H1 (cell line): Measurements from ENCODE around the gene STK16. TPM values are rescaled to one million over a fixed set of nuclear protein-coding genes. Genes with fewer than 3 reads are reported as not detected.

Source experiments
- CTCF ChIA-PET: fragments of 300-600 bp; sonication (Branson Sonifier 250); formaldehyde crosslinking; loops from one replicate; lab custom pipeline; 2021; ENCODE audit not compliant: partially characterized antibody; lab: Charles Lee
- POLR2A ChIA-PET: fragments of 300-600 bp; sonication (Branson Sonifier 250); formaldehyde crosslinking; loops from one replicate; lab custom pipeline; 2021; ENCODE audit warnings: inconsistent platforms; ENCODE audit not compliant: partially characterized antibody; lab: Charles Lee
- DNase-seq, 2 experiments: peaks; one replicate each; pipeline versions ENCODE4 v3.0.0 to v3.0.0-alpha.2; 2010 to 2022; ENCODE audit warnings: low spot score in 2 of 2, low read depth in 1 of 2, mixed read lengths in 1 of 2
- FAIRE-seq: peaks from 2 replicates; lab custom pipeline; 2011; peaks lifted over from hg19 to GRCh38; lab: Jason Lieb, UNC
- H2AFZ ChIP-seq: 2 replicates; pipeline ENCODE4 v1.8.1; 2012; ENCODE audit warnings: low read length, inconsistent platforms
- H2AK5ac ChIP-seq: 2 replicates; pipeline ENCODE4 v1.6.1; 2013; ENCODE audit warnings: low read depth, low read length
- H2BK120ac ChIP-seq: replicated peaks from 2 replicates; pipeline ENCODE3; 2013; ENCODE audit warnings: low read depth, low read length, inconsistent platforms
- H2BK12ac ChIP-seq: 2 replicates; pipeline ENCODE4 v1.6.1; 2013; ENCODE audit warnings: low read depth, low read length
- H2BK15ac ChIP-seq: 2 replicates; pipeline ENCODE4 v1.6.1; 2013; ENCODE audit warnings: low read length
- H2BK20ac ChIP-seq: 2 replicates; pipeline ENCODE4 v1.6.1; 2013; ENCODE audit warnings: low read length
- H2BK5ac ChIP-seq: 2 replicates; pipeline ENCODE4 v1.6.1; 2013; ENCODE audit warnings: low read depth, low read length
- H3K14ac ChIP-seq: 2 replicates; pipeline ENCODE4 v1.6.1; 2013; ENCODE audit warnings: inconsistent platforms; ENCODE audit not compliant: insufficient read length
- H3K18ac ChIP-seq: 2 replicates; pipeline ENCODE4 v1.6.1; 2013; ENCODE audit warnings: low read length; ENCODE audit errors: extremely low read depth
- H3K23ac ChIP-seq: 2 replicates; pipeline ENCODE4 v1.6.1; 2013; ENCODE audit warnings: inconsistent platforms; ENCODE audit not compliant: insufficient read length
- H3K23me2 ChIP-seq: 2 replicates; pipeline ENCODE4 v1.6.1; 2013; ENCODE audit warnings: low read depth, low read length
- H3K27ac ChIP-seq: 2 replicates; pipeline ENCODE4 v1.6.1; 2011; ENCODE audit warnings: low read depth, low read length, inconsistent platforms
- H3K27me3 ChIP-seq, 4 experiments: replicated peaks in 1 of 4; 1 replicate in 1 of 4; 2 replicates in 3 of 4; pipeline versions ENCODE4 v1.6.1 to v1.8.1; 2011 to 2013; ENCODE audit warnings: low read length in 3 of 4, mild to moderate bottlenecking in 3 of 4, inconsistent platforms in 2 of 4, mixed read lengths in 2 of 4, moderate library complexity in 1 of 4; ENCODE audit not compliant: control insufficient read depth in 3 of 4, insufficient read depth in 3 of 4; ENCODE audit errors: extremely low read depth in 1 of 4
- H3K36me3 ChIP-seq, 4 experiments: 2 replicates each; pipeline versions ENCODE4 v1.6.1 to v1.8.1; 2011 to 2013; ENCODE audit warnings: mild to moderate bottlenecking in 4 of 4, low read length in 3 of 4, moderate library complexity in 2 of 4, control low read depth in 1 of 4, inconsistent platforms in 1 of 4; ENCODE audit not compliant: insufficient read depth in 4 of 4, control insufficient read depth in 2 of 4
- H3K4ac ChIP-seq: replicated peaks from 2 replicates; pipeline ENCODE3; 2013; ENCODE audit warnings: low read length, low read depth, mixed read lengths, inconsistent platforms; ENCODE audit not compliant: insufficient read length
- H3K4me1 ChIP-seq, 4 experiments: replicated peaks in 1 of 4; 1 replicate in 1 of 4; 2 replicates in 3 of 4; pipeline versions ENCODE4 v1.6.1 to v1.8.1; 2011 to 2013; ENCODE audit warnings: low read length in 3 of 4, inconsistent platforms in 2 of 4, mixed read lengths in 1 of 4; ENCODE audit not compliant: insufficient read depth in 4 of 4, control insufficient read depth in 3 of 4
- H3K4me2 ChIP-seq, 2 experiments: 2 replicates each; pipeline versions ENCODE4 v1.6.1 to v1.8.1; 2011 to 2013; ENCODE audit warnings: low read depth in 2 of 2, low read length in 2 of 2, control low read depth in 1 of 2, inconsistent platforms in 1 of 2, mild to moderate bottlenecking in 1 of 2; ENCODE audit not compliant: insufficient read depth in 1 of 2
- H3K4me3 ChIP-seq, 4 experiments: fragments of 200-600, 300-600 bp in 1 of 4; sonication (generic), shearing (Covaris generic), sonication (Bioruptor Twin) in 1 of 4; 2 replicates each; pipeline versions ENCODE4 v1.5.1 to v1.8.1; 2011 to 2016; ENCODE audit warnings: low read length in 4 of 4, low read depth in 3 of 4, control low read depth in 2 of 4, inconsistent platforms in 2 of 4, mild to moderate bottlenecking in 2 of 4, mixed read lengths in 1 of 4, moderate library complexity in 1 of 4; ENCODE audit not compliant: insufficient read depth in 2 of 4; ENCODE audit errors: extremely low read depth in 1 of 4
- H3K56ac ChIP-seq: replicated peaks from 2 replicates; pipeline ENCODE3; 2013; ENCODE audit warnings: low read depth, mild to moderate bottlenecking, mixed read lengths, low read length, inconsistent platforms; ENCODE audit not compliant: insufficient read length
- H3K79me1 ChIP-seq: 2 replicates; pipeline ENCODE4 v1.6.1; 2013; ENCODE audit warnings: low read depth, low read length, control low read depth
- H3K79me2 ChIP-seq, 2 experiments: 2 replicates each; pipeline versions ENCODE4 v1.6.1 to v1.8.1; 2012 to 2013; ENCODE audit warnings: low read length in 2 of 2, mild to moderate bottlenecking in 2 of 2, inconsistent platforms in 1 of 2; ENCODE audit not compliant: insufficient read depth in 2 of 2, control insufficient read depth in 1 of 2
- H3K9ac ChIP-seq, 4 experiments: replicated peaks in 1 of 4; 1 replicate in 1 of 4; 2 replicates in 3 of 4; pipeline versions ENCODE4 v1.6.1 to v1.8.1; 2011 to 2013; ENCODE audit warnings: low read depth in 3 of 4, low read length in 3 of 4, control low read depth in 2 of 4, mild to moderate bottlenecking in 2 of 4, moderate library complexity in 2 of 4, inconsistent platforms in 1 of 4; ENCODE audit errors: extremely low read depth in 1 of 4
- H3K9me3 ChIP-seq, 2 experiments: 2 replicates each; pipeline versions ENCODE4 v1.6.1 to v1.8.1; 2012 to 2013; ENCODE audit warnings: mild to moderate bottlenecking in 2 of 2, moderate library complexity in 2 of 2, control low read depth in 1 of 2, inconsistent platforms in 1 of 2, low read depth in 1 of 2, low read length in 1 of 2, mixed read lengths in 1 of 2; ENCODE audit not compliant: insufficient read depth in 2 of 2
- H4K20me1 ChIP-seq, 2 experiments: replicated peaks in 1 of 2; 2 replicates each; pipeline versions ENCODE3 to v1.8.1; 2011 to 2013; ENCODE audit warnings: inconsistent platforms in 2 of 2, low read length in 2 of 2, mild to moderate bottlenecking in 1 of 2; ENCODE audit not compliant: insufficient read depth in 2 of 2, control insufficient read depth in 1 of 2
- H4K5ac ChIP-seq: 2 replicates; pipeline ENCODE4 v1.6.1; 2013; ENCODE audit warnings: low read length, low read depth, mixed read lengths, inconsistent platforms; ENCODE audit not compliant: insufficient read length
- H4K8ac ChIP-seq: 2 replicates; pipeline ENCODE4 v1.8.0; 2013; ENCODE audit warnings: mild to moderate bottlenecking, moderate library complexity, low read length, inconsistent platforms; ENCODE audit not compliant: insufficient read depth; ENCODE audit errors: extremely low read depth
- H4K91ac ChIP-seq: replicated peaks from 2 replicates; pipeline ENCODE3; 2013; ENCODE audit warnings: low read length, mixed read lengths, inconsistent platforms; ENCODE audit not compliant: insufficient read length
- ATF2 ChIP-seq: IDR thresholded peaks from 2 replicates; pipeline ENCODE4 v1.6.1; 2012; ENCODE audit warnings: low read length, inconsistent platforms
- ATF3 ChIP-seq: IDR thresholded peaks from 2 replicates; pipeline ENCODE4 v1.6.1; 2011; ENCODE audit warnings: low read depth, mild to moderate bottlenecking, low read length; ENCODE audit not compliant: insufficient read depth
- PHF8 ChIP-seq: fragments of 200-600 bp; sonication (generic); conservative IDR thresholded peaks from 2 replicates; pipeline ENCODE4 v1.7.1; 2012; ENCODE audit warnings: low read depth, mild to moderate bottlenecking, inconsistent platforms, low read length, moderate library complexity
- POLR2A ChIP-seq, 2 experiments: IDR thresholded peaks; 1 replicate in 1 of 2; 2 replicates in 1 of 2; pipeline ENCODE4 v1.6.1; 2011; ENCODE audit warnings: low read depth in 2 of 2, low read length in 2 of 2, mild to moderate bottlenecking in 2 of 2; ENCODE audit errors: control extremely low read depth in 1 of 2
- RXRA ChIP-seq: IDR thresholded peaks from 2 replicates; pipeline ENCODE4 v1.6.1; 2011; ENCODE audit warnings: low read depth, mild to moderate bottlenecking, low read length, moderate library complexity; ENCODE audit not compliant: insufficient read depth
- SAP30 ChIP-seq: fragments of 300-600 bp; sonication (generic); IDR thresholded peaks from 2 replicates; pipeline ENCODE4 v1.7.1; 2012; ENCODE audit warnings: low read length, moderate library complexity, mild to moderate bottlenecking, inconsistent platforms; ENCODE audit not compliant: insufficient read depth, insufficient replicate concordance
- WGBS, 2 experiments: shearing (Covaris generic) in 1 of 2; methylation state at CpG; one replicate each; pipeline versions ENCODE4 v1.1.6 to v1.1.7; 2013 to 2015; ENCODE audit warnings: low lambda C conversion rate in 2 of 2, mixed read lengths in 2 of 2, inconsistent platforms in 1 of 2, low coverage in 1 of 2, missing lambda C conversion rate in 1 of 2; ENCODE audit not compliant: insufficient replicate concordance in 2 of 2, insufficient coverage in 1 of 2, insufficient read length in 1 of 2; ENCODE audit errors: extremely low coverage in 1 of 2, missing lambda C conversion rate in 1 of 2; 5-methylcytosine and 5-hydroxymethylcytosine counted together
- polyA plus RNA-seq, 7 experiments: library from polyadenylated mRNA; depleted of rRNA in 3 of 7; stranded (reverse) in 5 of 7; unstranded in 2 of 7; fragments of >200 nt in 5 of 7; fragments of 200-250 nt in 2 of 7; gene quantifications; 1 replicate in 5 of 7; 2 replicates in 1 of 7; 4 replicates in 1 of 7; pipeline versions ENCODE4 v1.2.1 to v1.2.3, GENCODE V29; 2011 to 2013; ENCODE audit warnings: missing spikeins in 2 of 7, mixed read lengths in 2 of 7
- total RNA-seq: library from RNA; stranded (reverse); fragmentation: NEBNext Ultra II Directional; extraction: Animal tissue kit (Norgen Biotek cat#: 25700); gene quantifications from 2 replicates; pipeline ENCODE4 v1.2.1, GENCODE V29; 2021

The STK16 gene
- total and polyA plus RNA-seq, 2 of the 8 experiments (the other 6 are each of a cell fraction or from before 2014, with no cell fraction given), result 21.3 to 51.4 TPM

- POLR2A ChIA-PET, result interaction anchor here (0.6 to 14.0 kb wide), 30 partner anchors 8 to 195 kb away, joined by 3 to 190 read pairs (median 4); partner anchors contain the start of genes ANKZF1, ATG9A, CNPPD1 and DNAJB2
- TF ChIP-seq SAP30, result no peak
- TF ChIP-seq PHF8, result peak; percentile 86
- TF ChIP-seq RXRA, result no peak
- TF ChIP-seq ATF3, result peak; percentile 70; the same call in 1 of the 2 replicates
- TF ChIP-seq ATF2, result peak; percentile 75; the same call in 1 of the 2 replicates
- peak in 1 of 2 experiments; percentile 93; a peak in 2 of 3 replicates for TF ChIP-seq POLR2A (IDR thresholded peaks at IDR 0.05; ENCODE audit: control extremely low read depth in 1 of 2, low read depth in 2 of 2, low read length in 2 of 2)
Observed at GRCh38 chr2:219218732-219219701, 26.3 kb upstream of the STK16 start, which contains the start of gene ABCB6. Gene ABCB6 (minus strand): TSS chr2:219218958. CDS start chr2:219218673, 285 bp downstream.

More at GRCh38 chr2:219218732-219219701, 26.3 kb upstream of the STK16 start, which contains the start of gene ABCB6:
- no peaks in the 10 kb centered on the region; a peak in 1 of 7 replicates for H3K27me3 ChIP-seq
- H2BK15ac ChIP-seq, result peak within 1 kb of the TSS; percentile 88; the same call in 1 of the 2 replicates
- no peak within 1 kb of the TSS for H2BK20ac ChIP-seq
- FAIRE-seq (peak; percentile 28), DNase-seq (peak in 1 of 2 experiments; percentile 92)
- no peak within 1 kb of the TSS for H3K23ac ChIP-seq
- H3K79me2 ChIP-seq, result no peaks in the 10 kb centered on the region
- H3K9ac ChIP-seq, result peak within 1 kb of the TSS; percentile 74 to 93 (median 88)
- peaks cover 0 to 12% (median 6%) of the 10 kb centered on the region in 4 experiments; a peak in 3 of 7 replicates for H3K4me1 ChIP-seq
- H4K20me1 ChIP-seq, result peaks cover 0 to 7% of the 10 kb centered on the region in 2 experiments
- peak within 1 kb of the TSS; percentile 93 for H3K56ac ChIP-seq
- peak within 1 kb of the TSS; percentile 99 for H3K4ac ChIP-seq
- CTCF ChIA-PET, result interaction anchor here (0.6 to 1.8 kb wide), 12 partner anchors 9 to 281 kb away, joined by 3 to 6 read pairs (median 3); partner anchors contain the start of gene CNPPD1
- H4K8ac ChIP-seq, result peak within 1 kb of the TSS; percentile 95
- no peak within 1 kb of the TSS for H2BK120ac ChIP-seq
- WGBS, 2 experiments, result 9% methylated on average over 71 of the region's 71 CpGs; no CpG with 5 or more reads in 1 of the 2 experiments
- H3K4me3 ChIP-seq, result peak within 1 kb of the TSS; percentile 66 to 80 (median 75)
- H3K79me1 ChIP-seq, result no peaks in the 10 kb centered on the region
- peaks cover 16 to 44% (median 35%) of the 10 kb centered on the region in 4 experiments; a peak in 7 of 8 replicates for H3K36me3 ChIP-seq
- H4K91ac ChIP-seq, result peak within 1 kb of the TSS; percentile 100
- peak within 1 kb of the TSS; percentile 83 for H3K14ac ChIP-seq
- H3K23me2 ChIP-seq, result peaks cover 14% of the 10 kb centered on the region
- H2BK12ac ChIP-seq, result peak within 1 kb of the TSS; percentile 90
- H2BK5ac ChIP-seq, result peak within 1 kb of the TSS; percentile 97
- H3K27ac ChIP-seq, result peak within 1 kb of the TSS; percentile 76; the same call in 1 of the 2 replicates
- peak within 1 kb of the TSS; percentile 96 for H4K5ac ChIP-seq
- H3K18ac ChIP-seq, result peak within 1 kb of the TSS; percentile 98
- H3K9me3 ChIP-seq, result no peaks in the 10 kb centered on the region
- peak within 1 kb of the TSS; percentile 88 to 96 for H3K4me2 ChIP-seq
- peak within 1 kb of the TSS; percentile 75; the same call in 1 of the 2 replicates for H2AFZ ChIP-seq
- peak within 1 kb of the TSS; percentile 76 for H2AK5ac ChIP-seq
